Activated CD8-positive, alpha-beta memory T cell treated with anti-CD3 and anti-CD28 coated beads, Interleukin-2, amount 50 U/mL, for 4 hours (primary cell): Measurements from ENCODE around the gene AEN.

ENCODE experiments used
- DNase-seq: peaks from one replicate; pipeline ENCODE4 v3.0.0-alpha.2; 2020

The AEN gene

GRCh38 chr15:88613074-88613944 lies 7.8 kb upstream of the AEN start:
- DNase-seq = no peak

GRCh38 chr15:88615303-88616107 lies 5.6 kb upstream of the AEN start:
- DNase-seq = no peak

GRCh38 chr15:88616240-88616639 lies 4.9 kb upstream of the AEN start:
- no peak for DNase-seq

- no peak for DNase-seq
Measured at GRCh38 chr15:88617031-88617722, 4.0 kb upstream of the AEN start.

- no peak for DNase-seq
Measured at GRCh38 chr15:88617790-88618189, 3.4 kb upstream of the AEN start.

GRCh38 chr15:88618686-88619085 lies 2.5 kb upstream of the AEN start:
- no peak for DNase-seq

GRCh38 chr15:88619796-88620195 lies 1.3 kb upstream of the AEN start:
- DNase-seq = no peak

GRCh38 chr15:88621789-88622604 lies 857 bp downstream of the AEN start:
- DNase-seq = peak; percentile 47

GRCh38 chr15:88622605-88622975 lies 1.4 kb downstream of the AEN start:
- DNase-seq = no peak

- peak; percentile 54 for DNase-seq
Measured at GRCh38 chr15:88623061-88623460, 1.9 kb downstream of the AEN start.

GRCh38 chr15:88623632-88624031 lies 2.5 kb downstream of the AEN start:
- no peak for DNase-seq

- no peak for DNase-seq
Measured at GRCh38 chr15:88624156-88624970, 3.2 kb downstream of the AEN start.

GRCh38 chr15:88624971-88625490 lies 3.9 kb downstream of the AEN start:
- DNase-seq = no peak

- DNase-seq = no peak
Measured at GRCh38 chr15:88625943-88626741, 5.0 kb downstream of the AEN start.

- DNase-seq = peak; percentile 65
Measured at GRCh38 chr15:88627463-88627862, 6.3 kb downstream of the AEN start.

- DNase-seq = no peak
Measured at GRCh38 chr15:88628018-88628654, 7.0 kb downstream of the AEN start.

- no peak for DNase-seq
Measured at GRCh38 chr15:88629071-88629470, 7.9 kb downstream of the AEN start.

GRCh38 chr15:88630141-88630721 lies 9.1 kb downstream of the AEN start:
- DNase-seq = no peak

GRCh38 chr15:88630798-88631463 lies 9.8 kb downstream of the AEN start:
- no peak for DNase-seq
